OCI-LY7 (cell line): ENCODE data around the gene PGF. TPM values are rescaled to one million over a fixed set of nuclear protein-coding genes. Genes with fewer than 3 reads are reported as not detected.
"Not testable (repeated sequence)": the region's sequence is repeated elsewhere in the genome, so short reads cannot be mapped to it uniquely, and the experiment has no call there.

Experiments used
- BruUV-seq: library from RNA; stranded (reverse); fragments of 400-500 nt; replicated peaks from 2 replicates; lab custom pipeline; 2021; lab: Mats Ljungman, UMichigan
- CTCF ChIA-PET: fragments of 300-600 bp; sonication (Branson Sonifier 250); formaldehyde crosslinking; loops from one replicate; lab custom pipeline; 2022; ENCODE audit warnings: antibody characterized with exemption; ENCODE audit not compliant: unreplicated experiment; lab: Charles Lee
- POLR2A ChIA-PET: fragments of 300-600 bp; sonication (Branson Sonifier 250); formaldehyde crosslinking; loops from one replicate; lab custom pipeline; 2022; ENCODE audit warnings: antibody characterized with exemption; lab: Charles Lee
- DNase-seq: peaks from one replicate; pipeline ENCODE4 v3.0.0-alpha.2; 2015; ENCODE audit warnings: low spot score
- H2AFZ ChIP-seq: fragments of 200-600 bp; sonication (generic), shearing (Covaris generic); 2 replicates; pipeline ENCODE4 v1.6.1; 2014; ENCODE audit warnings: mild to moderate bottlenecking, antibody characterized with exemption, low read length, moderate library complexity
- H3K27ac ChIP-seq: fragments of 200-600 bp; sonication (generic); 2 replicates; pipeline ENCODE4 v1.5.1; 2014; ENCODE audit warnings: mixed run types, low read depth, mild to moderate bottlenecking, moderate library complexity, low read length, inconsistent platforms; ENCODE audit not compliant: poor library complexity, severe bottlenecking
- H3K36me3 ChIP-seq: fragments of 200-600 bp; sonication (generic); 2 replicates; pipeline ENCODE4 v1.6.1; 2014; ENCODE audit warnings: mild to moderate bottlenecking, antibody characterized with exemption, low read length, moderate library complexity, mixed read lengths; ENCODE audit not compliant: insufficient read depth
- H3K4me1 ChIP-seq: fragments of 200-600 bp; sonication (generic); 2 replicates; pipeline ENCODE4 v1.5.1; 2014; ENCODE audit warnings: mild to moderate bottlenecking, low read length; ENCODE audit not compliant: insufficient read depth, poor library complexity, severe bottlenecking
- H3K4me2 ChIP-seq: fragments of 200-600 bp; sonication (generic); 2 replicates; pipeline ENCODE4 v1.6.1; 2014; ENCODE audit warnings: mild to moderate bottlenecking, low read length
- H3K4me3 ChIP-seq: fragments of 200-600 bp; sonication (generic); 2 replicates; pipeline ENCODE4 v1.5.1; 2014; ENCODE audit warnings: mild to moderate bottlenecking, low read depth, low read length; ENCODE audit not compliant: poor library complexity, severe bottlenecking
- H3K79me2 ChIP-seq: fragments of 200-600 bp; sonication (generic); 2 replicates; pipeline ENCODE4 v1.6.1; 2016; ENCODE audit warnings: low read depth, mild to moderate bottlenecking, low read length, moderate library complexity, mixed read lengths; ENCODE audit not compliant: insufficient read depth
- H3K9me2 ChIP-seq: fragments of 200-600 bp; sonication (generic); 2 replicates; pipeline ENCODE4 v1.6.1; 2016; ENCODE audit warnings: mild to moderate bottlenecking, low read length, mixed read lengths; ENCODE audit not compliant: insufficient read depth
- H3K9me3 ChIP-seq: fragments of 200-600 bp; sonication (generic); 2 replicates; pipeline ENCODE4 v1.6.1; 2014; ENCODE audit warnings: mild to moderate bottlenecking, mixed run types, low read length, mixed read lengths
- H4K20me1 ChIP-seq: fragments of 200-600 bp; sonication (generic); 2 replicates; pipeline ENCODE4 v1.6.1; 2014; ENCODE audit warnings: mild to moderate bottlenecking, antibody characterized with exemption, low read length, moderate library complexity, mixed read lengths; ENCODE audit not compliant: insufficient read depth
- CTCF ChIP-seq: fragments of 200-600 bp; sonication (generic); conservative IDR thresholded peaks from 2 replicates; pipeline ENCODE4 v1.5.1; 2014; ENCODE audit warnings: mild to moderate bottlenecking, antibody characterized with exemption, low read length, moderate library complexity, mixed read lengths
- EZH2phosphoT487 ChIP-seq: fragments of 200-600 bp; sonication (generic); IDR thresholded peaks from 2 replicates; pipeline ENCODE4 v1.6.1; 2018; ENCODE audit warnings: low read depth, borderline replicate concordance, mild to moderate bottlenecking, mixed run types, antibody characterized with exemption, low read length, moderate library complexity, mixed read lengths
- intact Hi-C: fragments of 100-400 bp; cut with micrococcal nuclease; formaldehyde crosslinking; loops from one replicate; pipeline ENCODE4 v1.10.0; 2022; ENCODE audit not compliant: unreplicated experiment
- total RNA-seq, 2 experiments: library from RNA; depleted of rRNA in 1 of 2; stranded (reverse); fragments of >200 nt in 1 of 2; shearing (Covaris generic) in 1 of 2; gene quantifications; 2 replicates each; pipeline ENCODE4 v1.2.3, GENCODE V29; 2014 to 2022

PGF gene
- total RNA-seq, 2 experiments from 2014 or later = 0.09 to 0.19 TPM

- Histone ChIP-seq H2AFZ (peak overlapping the region; percentile 55; the same call in 1 of the 2 replicates), H3K27ac (no peak overlapping the region)
- intact Hi-C loops = no loop called here
These were observed 22.9 kb downstream of the PGF start for GRCh38 chr14:74932401-74932901.

GRCh38 chr14:74931744-74932143, 23.7 kb downstream of the PGF start:
- ChIA-PET POLR2A (interaction anchor here (0.6 to 1.7 kb wide), 5 partner anchors 9 to 92 kb away, joined by 3 to 8 read pairs (median 7); partner anchors contain the start of gene RPS6KL1), CTCF (interaction anchor here (1.1 kb wide), 1 partner anchor 10 kb away, joined by 3 read pairs; no protein-coding TSS in a partner anchor)
- H4K20me1 ChIP-seq, DNase-seq, intact Hi-C loops, H3K79me2 ChIP-seq, H3K4me2 ChIP-seq, H2AFZ ChIP-seq, BruUV-seq, H3K27ac ChIP-seq, H3K9me2 ChIP-seq, H3K4me3 ChIP-seq, H3K9me3 ChIP-seq, H3K36me3 ChIP-seq, H3K4me1 ChIP-seq: not testable (repeated sequence)

More at GRCh38 chr14:74932401-74932901, 22.9 kb downstream of the PGF start:
- Histone ChIP-seq H3K36me3 (no peaks in the 10 kb centered on the region), H3K4me3 (no peak overlapping the region), H3K79me2 (no peaks in the 10 kb centered on the region), H3K9me3 (no peaks in the 10 kb centered on the region), H3K4me2 (peak overlapping the region; percentile 24; the same call in 1 of the 2 replicates), H4K20me1 (no peaks in the 10 kb centered on the region), H3K9me2 (no peaks in the 10 kb centered on the region), H3K4me1 (peaks cover 8% of the 10 kb centered on the region)
- ChIA-PET CTCF (no interaction called here), POLR2A (interaction anchor here (1.7 kb wide), 1 partner anchor 10 kb away, joined by 8 read pairs; no protein-coding TSS in a partner anchor)
- TF ChIP-seq EZH2phosphoT487 (no peak), CTCF (no peak)
- BruUV-seq = no TSS peak
- no peak for DNase-seq

- H3K4me3 ChIP-seq = no peak overlapping the region
- ChIA-PET POLR2A (interaction anchor here (1.6 kb wide), 1 partner anchor 12 kb away, joined by 4 read pairs; no protein-coding TSS in a partner anchor), CTCF (no interaction called here)
- no peak for DNase-seq
- H3K9me3 ChIP-seq = no peaks in the 10 kb centered on the region
- no peak overlapping the region for H3K4me2 ChIP-seq
- intact Hi-C loops = no loop called here
- no peaks in the 10 kb centered on the region for H3K9me2 ChIP-seq
- H4K20me1 ChIP-seq = no peaks in the 10 kb centered on the region
- H3K36me3 ChIP-seq = no peaks in the 10 kb centered on the region
- peaks cover 8% of the 10 kb centered on the region for H3K4me1 ChIP-seq
- H3K27ac ChIP-seq = no peak overlapping the region
- TF ChIP-seq EZH2phosphoT487 = no peak
- no peak for TF ChIP-seq CTCF
- H3K79me2 ChIP-seq = no peaks in the 10 kb centered on the region
- no peak overlapping the region for H2AFZ ChIP-seq
- BruUV-seq = no TSS peak
These were observed 26.2 kb downstream of the PGF start for GRCh38 chr14:74929242-74929641.
